ENCODE results near the gene BCORL1.

The BCORL1 gene

GRCh38 chrX:130047416-130047815 is 65.0 kb downstream of the BCORL1 start:
- Histone ChIP-seq H3K36me3 (ENCODE audit: insufficient read depth, low read length) (peaks cover 40% of the 10 kb centered on the region), H3K79me2 (ENCODE audit: insufficient read depth, low read length) (no peaks in the 10 kb centered on the region), H3K4me1 (ENCODE audit: insufficient read depth, low read length) (no peaks in the 10 kb centered on the region), H3K9me3 (ENCODE audit: insufficient read depth, low read length, severe bottlenecking) (no peaks in the 10 kb centered on the region), H4K20me1 (ENCODE audit: insufficient read depth, low read length) (no peaks in the 10 kb centered on the region), H2AFZ (ENCODE audit: low read depth, low read length) (no peak overlapping the region), H3K27me3 (ENCODE audit: insufficient read depth, low read length, poor library complexity) (no peaks in the 10 kb centered on the region), H3K27ac (ENCODE audit: low read length) (no peak overlapping the region), H3K4me3 (ENCODE audit: low read depth in 1 of 2, low read length in 2 of 2) (no peak overlapping the region), H3K4me2 (ENCODE audit: insufficient read depth, low read length) (no peak overlapping the region), H3K9ac (ENCODE audit: low read depth, low read length) (no peak overlapping the region)
- TF ChIP-seq CTCF (IDR thresholded peaks at IDR 0.05; ENCODE audit: borderline replicate concordance, extremely low read depth, low read length, poor library complexity, severe bottlenecking) (no peak), EZH2 (IDR thresholded peaks at IDR 0.05; ENCODE audit: borderline replicate concordance, low read depth, low read length, severe bottlenecking) (no peak)
- DNase-seq (no peak), ATAC-seq (ENCODE audit: insufficient read depth, low read depth) (no peak)

- H4K20me1 ChIP-seq (ENCODE audit: insufficient read depth, low read length): no peaks in the 10 kb centered on the region
- no peak overlapping the region for H3K9ac ChIP-seq (ENCODE audit: low read depth, low read length)
- H3K9me3 ChIP-seq (ENCODE audit: insufficient read depth, low read length, severe bottlenecking): no peaks in the 10 kb centered on the region
- ATAC-seq (ENCODE audit: insufficient read depth, low read depth): no peak
- H3K4me1 ChIP-seq (ENCODE audit: insufficient read depth, low read length): no peaks in the 10 kb centered on the region
- no peak overlapping the region for H3K4me3 ChIP-seq (ENCODE audit: low read depth in 1 of 2, low read length in 2 of 2)
- H3K27ac ChIP-seq (ENCODE audit: low read length): no peak overlapping the region
- H3K36me3 ChIP-seq (ENCODE audit: insufficient read depth, low read length): peaks cover 47% of the 10 kb centered on the region
- no peak for DNase-seq
- no peak overlapping the region for H2AFZ ChIP-seq (ENCODE audit: low read depth, low read length)
- TF ChIP-seq EZH2 (IDR thresholded peaks at IDR 0.05; ENCODE audit: borderline replicate concordance, low read depth, low read length, severe bottlenecking) (no peak), CTCF (IDR thresholded peaks at IDR 0.05; ENCODE audit: borderline replicate concordance, extremely low read depth, low read length, poor library complexity, severe bottlenecking) (no peak)
- H3K27me3 ChIP-seq (ENCODE audit: insufficient read depth, low read length, poor library complexity): no peaks in the 10 kb centered on the region
- H3K4me2 ChIP-seq (ENCODE audit: insufficient read depth, low read length): no peak overlapping the region
- no peaks in the 10 kb centered on the region for H3K79me2 ChIP-seq (ENCODE audit: insufficient read depth, low read length)
Measured at GRCh38 chrX:130048686-130049222, 66.3 kb downstream of the BCORL1 start.

DNA sequence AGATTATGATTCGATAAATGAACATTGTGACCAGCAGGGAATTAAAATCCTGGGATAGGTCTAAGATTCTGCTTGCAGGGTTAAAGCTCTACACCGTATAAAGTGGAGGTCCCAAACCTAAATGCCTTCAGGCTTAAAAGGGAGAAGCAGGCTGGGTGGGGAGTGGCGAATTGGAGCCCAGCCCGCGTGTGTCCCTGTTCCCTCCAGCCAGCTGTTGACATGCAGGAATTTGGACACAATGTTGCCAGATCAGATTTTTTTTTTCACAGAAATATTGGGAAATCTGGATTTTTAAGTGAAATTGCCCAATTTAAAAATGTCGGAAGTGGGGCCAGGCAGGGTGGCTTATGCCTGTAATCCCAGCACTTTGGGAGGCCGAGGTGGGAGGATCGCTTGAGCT is 67.4 kb downstream of the BCORL1 start:
- H3K9ac ChIP-seq (ENCODE audit: low read depth, low read length): no peak overlapping the region
- peaks cover 47% of the 10 kb centered on the region for H3K36me3 ChIP-seq (ENCODE audit: insufficient read depth, low read length)
- H3K9me3 ChIP-seq (ENCODE audit: insufficient read depth, low read length, severe bottlenecking): no peaks in the 10 kb centered on the region
- H4K20me1 ChIP-seq (ENCODE audit: insufficient read depth, low read length): no peaks in the 10 kb centered on the region
- DNase-seq (no peak), ATAC-seq (ENCODE audit: insufficient read depth, low read depth) (no peak)
- no peak overlapping the region for H3K4me2 ChIP-seq (ENCODE audit: insufficient read depth, low read length)
- H3K4me1 ChIP-seq (ENCODE audit: insufficient read depth, low read length): no peaks in the 10 kb centered on the region
- H3K79me2 ChIP-seq (ENCODE audit: insufficient read depth, low read length): no peaks in the 10 kb centered on the region
- H3K27ac ChIP-seq (ENCODE audit: low read length): no peak overlapping the region
- H3K27me3 ChIP-seq (ENCODE audit: insufficient read depth, low read length, poor library complexity): no peaks in the 10 kb centered on the region
- H2AFZ ChIP-seq (ENCODE audit: low read depth, low read length): no peak overlapping the region
- no peak for TF ChIP-seq CTCF (IDR thresholded peaks at IDR 0.05; ENCODE audit: borderline replicate concordance, extremely low read depth, low read length, poor library complexity, severe bottlenecking)
- no peak for TF ChIP-seq EZH2 (IDR thresholded peaks at IDR 0.05; ENCODE audit: borderline replicate concordance, low read depth, low read length, severe bottlenecking)
- no peak overlapping the region for H3K4me3 ChIP-seq (ENCODE audit: low read depth in 1 of 2, low read length in 2 of 2)
